Measurements from ENCODE around the gene TMEM50B.

The TMEM50B gene

DNA sequence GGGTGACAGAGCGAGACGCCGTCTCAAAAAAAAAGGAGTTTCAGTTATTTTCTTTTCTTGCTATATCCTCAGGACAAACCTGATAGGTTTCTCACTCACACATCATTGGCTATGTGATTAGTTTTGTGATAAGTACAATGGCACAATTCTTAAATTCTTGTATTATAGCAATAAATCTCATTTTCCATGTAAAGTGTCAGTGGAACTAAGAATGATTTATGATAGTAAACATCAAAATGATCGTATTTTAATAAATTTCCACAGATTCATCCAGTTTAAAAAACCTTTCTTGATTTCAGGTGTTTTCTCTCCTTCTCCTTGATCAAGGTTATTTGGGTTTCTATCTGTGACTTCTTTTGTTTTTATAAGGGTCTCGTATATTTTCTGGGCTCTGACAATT lies 8.2 kb upstream of the TMEM50B start:
- no peak for DNase-seq
- peaks cover 14% of the 10 kb centered on the region for H3K4me1 Mint-ChIP-seq
- no peak overlapping the region for H3K4me3 Mint-ChIP-seq
- peaks cover 3% of the 10 kb centered on the region for H3K27me3 Mint-ChIP-seq (ENCODE audit: low read depth, poor library complexity)
- TF ChIP-seq, protein P1, sequence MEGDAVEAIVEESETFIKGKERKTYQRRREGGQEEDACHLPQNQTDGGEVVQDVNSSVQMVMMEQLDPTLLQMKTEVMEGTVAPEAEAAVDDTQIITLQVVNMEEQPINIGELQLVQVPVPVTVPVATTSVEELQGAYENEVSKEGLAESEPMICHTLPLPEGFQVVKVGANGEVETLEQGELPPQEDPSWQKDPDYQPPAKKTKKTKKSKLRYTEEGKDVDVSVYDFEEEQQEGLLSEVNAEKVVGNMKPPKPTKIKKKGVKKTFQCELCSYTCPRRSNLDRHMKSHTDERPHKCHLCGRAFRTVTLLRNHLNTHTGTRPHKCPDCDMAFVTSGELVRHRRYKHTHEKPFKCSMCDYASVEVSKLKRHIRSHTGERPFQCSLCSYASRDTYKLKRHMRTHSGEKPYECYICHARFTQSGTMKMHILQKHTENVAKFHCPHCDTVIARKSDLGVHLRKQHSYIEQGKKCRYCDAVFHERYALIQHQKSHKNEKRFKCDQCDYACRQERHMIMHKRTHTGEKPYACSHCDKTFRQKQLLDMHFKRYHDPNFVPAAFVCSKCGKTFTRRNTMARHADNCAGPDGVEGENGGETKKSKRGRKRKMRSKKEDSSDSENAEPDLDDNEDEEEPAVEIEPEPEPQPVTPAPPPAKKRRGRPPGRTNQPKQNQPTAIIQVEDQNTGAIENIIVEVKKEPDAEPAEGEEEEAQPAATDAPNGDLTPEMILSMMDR (IDR thresholded peaks at IDR 0.05), result no peak
- peaks cover 13% of the 10 kb centered on the region for H3K36me3 Mint-ChIP-seq (ENCODE audit: low read depth)
- no peaks in the 10 kb centered on the region for H3K9me3 Mint-ChIP-seq
- no peak overlapping the region for H3K27ac Mint-ChIP-seq

DNA sequence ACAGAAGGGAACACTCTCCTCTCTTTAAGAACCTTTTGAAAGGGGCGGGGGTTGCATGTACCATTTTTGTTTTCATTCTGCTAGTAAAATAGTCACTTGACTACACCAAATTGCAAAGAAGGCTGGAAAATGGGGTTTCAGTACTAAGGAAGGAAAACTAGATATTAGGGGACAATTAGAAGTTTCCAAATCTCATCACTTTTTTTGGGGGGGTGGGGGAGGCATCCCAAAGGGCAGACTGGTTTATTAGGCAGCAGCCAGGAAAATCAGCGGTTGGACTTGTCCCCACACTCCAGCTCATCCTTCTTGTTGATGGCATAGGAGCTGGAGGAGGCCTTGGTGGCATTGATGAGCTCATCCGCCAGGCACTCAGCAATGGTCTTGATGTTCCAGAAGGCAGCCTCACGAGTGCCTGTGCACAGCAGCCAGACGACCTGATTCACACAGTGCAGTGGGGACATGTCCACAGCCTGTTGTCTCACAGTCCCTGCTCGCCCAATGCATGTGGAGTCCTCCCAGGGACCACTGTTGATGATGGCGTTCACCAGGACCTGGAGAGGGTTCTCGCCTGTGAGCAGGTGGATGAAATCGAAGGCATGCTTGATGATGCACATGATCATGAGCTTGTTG lies 1.7 kb upstream of the TMEM50B start:
- DNase-seq, result no peak
- peak overlapping the region; percentile 90 for H3K4me3 Mint-ChIP-seq
- H3K27ac Mint-ChIP-seq, result no peak overlapping the region
- H3K4me1 Mint-ChIP-seq, result peaks cover 23% of the 10 kb centered on the region
- H3K27me3 Mint-ChIP-seq (ENCODE audit: low read depth, poor library complexity), result peaks cover 18% of the 10 kb centered on the region
- H3K9me3 Mint-ChIP-seq, result no peaks in the 10 kb centered on the region
- peaks cover 7% of the 10 kb centered on the region for H3K36me3 Mint-ChIP-seq (ENCODE audit: low read depth)
- TF ChIP-seq, protein P1 (IDR thresholded peaks at IDR 0.05), result no peak

DNA sequence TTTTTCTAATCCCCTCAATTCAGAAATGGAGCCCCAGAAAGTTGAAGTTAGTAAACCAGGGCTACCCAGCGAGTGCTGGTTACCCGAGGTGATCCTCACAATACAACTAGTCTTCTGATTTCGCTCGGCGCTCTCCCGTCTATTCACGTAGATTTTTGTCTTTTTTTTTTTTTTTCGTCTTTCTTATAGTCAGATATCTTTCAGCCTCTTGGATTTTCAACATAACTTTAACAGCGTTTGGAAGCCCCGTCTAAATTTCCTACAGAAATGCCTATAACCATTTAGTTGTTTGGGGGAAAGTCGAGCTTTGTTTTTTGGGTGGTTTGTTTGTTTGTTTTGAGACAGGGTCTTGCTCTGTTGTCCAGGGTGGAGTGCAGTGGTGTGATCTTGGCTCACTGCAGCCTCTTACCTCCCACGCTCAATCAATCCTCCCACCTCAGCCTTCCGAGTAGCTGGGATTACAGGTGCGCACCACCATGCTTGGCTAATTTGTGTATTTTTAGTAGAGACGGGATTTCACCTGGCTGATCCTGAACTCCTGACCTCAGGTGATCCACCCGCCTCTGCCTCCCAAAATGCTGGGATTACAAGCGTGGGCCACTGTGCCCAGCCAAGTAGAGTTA lies 818 bp upstream of the TMEM50B start:
- TF ChIP-seq, protein P1 (IDR thresholded peaks at IDR 0.05), result peak; percentile 4
- Mint-ChIP-seq H3K36me3 (ENCODE audit: low read depth) (peaks cover 7% of the 10 kb centered on the region), H3K27me3 (ENCODE audit: low read depth, poor library complexity) (peaks cover 15% of the 10 kb centered on the region), H3K9me3 (no peaks in the 10 kb centered on the region), H3K4me3 (peak overlapping the region; percentile 90), H3K4me1 (peaks cover 23% of the 10 kb centered on the region), H3K27ac (peak overlapping the region; percentile 95)
- DNase-seq, result no peak

DNA sequence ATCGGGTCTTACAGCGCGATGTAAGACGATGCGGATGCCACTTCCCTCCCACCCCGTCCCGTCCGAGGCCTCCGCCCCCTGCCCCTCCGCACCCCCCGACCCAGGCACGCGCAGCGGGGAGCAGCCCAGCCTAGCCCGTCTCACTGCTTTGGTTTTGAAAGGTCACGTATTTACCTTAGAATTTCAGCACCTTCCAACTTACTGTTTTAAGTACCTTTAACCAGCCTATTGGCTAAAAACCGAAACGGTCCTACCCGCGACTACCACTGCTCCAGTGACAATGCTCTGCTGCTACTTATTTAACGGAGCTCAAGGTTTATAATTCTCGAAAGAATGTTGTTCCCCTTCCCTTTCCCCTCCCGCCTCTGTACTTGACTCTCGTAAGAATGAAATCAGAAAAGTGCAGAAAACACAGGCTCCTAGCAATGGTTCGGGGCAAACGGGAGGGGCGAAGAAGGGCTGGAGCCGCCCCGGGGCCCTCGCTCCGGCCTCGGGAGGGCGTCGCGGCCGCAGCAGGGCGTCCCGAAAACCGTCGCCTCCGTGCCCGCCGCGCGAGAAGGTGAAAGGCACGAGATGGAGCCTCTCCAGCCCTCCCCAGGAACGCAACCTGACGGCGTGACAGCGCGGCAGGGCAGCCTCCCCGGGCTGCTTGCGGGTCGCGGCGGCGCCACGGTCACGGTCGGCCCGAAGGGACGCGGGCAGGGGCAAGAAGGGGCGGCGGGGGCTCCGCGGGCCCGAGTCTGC lies 667 bp downstream of the TMEM50B start:
- Mint-ChIP-seq H3K4me3 (peak overlapping the region; percentile 89), H3K36me3 (ENCODE audit: low read depth) (peaks cover 7% of the 10 kb centered on the region), H3K27me3 (ENCODE audit: low read depth, poor library complexity) (peaks cover 15% of the 10 kb centered on the region), H3K9me3 (no peaks in the 10 kb centered on the region), H3K27ac (peak overlapping the region; percentile 69), H3K4me1 (peaks cover 23% of the 10 kb centered on the region)
- DNase-seq, result peak; percentile 63
- TF ChIP-seq, protein P1 (IDR thresholded peaks at IDR 0.05), result no peak

DNA sequence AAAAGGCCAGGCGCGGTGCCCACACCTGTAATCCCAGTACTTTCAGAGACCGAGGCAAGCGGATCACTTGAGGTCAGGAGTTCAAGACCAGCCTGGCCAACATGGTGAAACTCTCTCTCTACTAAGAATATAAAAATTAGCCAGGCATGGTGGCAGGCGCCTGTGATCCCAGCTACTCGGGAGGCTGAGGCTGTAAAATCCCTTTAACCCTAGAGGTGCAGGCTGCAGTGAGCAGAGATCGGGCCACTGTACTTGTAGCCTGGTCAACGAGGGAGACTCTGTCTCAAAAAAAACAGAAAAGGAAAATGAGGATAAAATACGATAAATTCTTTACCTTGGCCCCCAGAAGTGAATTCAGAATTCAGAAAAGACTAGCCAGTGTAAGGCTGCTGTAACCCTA lies 1.6 kb downstream of the TMEM50B start:
- H3K4me1 Mint-ChIP-seq, result peaks cover 23% of the 10 kb centered on the region
- peaks cover 14% of the 10 kb centered on the region for H3K36me3 Mint-ChIP-seq (ENCODE audit: low read depth)
- peaks cover 7% of the 10 kb centered on the region for H3K9me3 Mint-ChIP-seq
- H3K27me3 Mint-ChIP-seq (ENCODE audit: low read depth, poor library complexity), result peaks cover 15% of the 10 kb centered on the region
- H3K4me3 Mint-ChIP-seq, result peak overlapping the region; percentile 89
- TF ChIP-seq, protein P1 (IDR thresholded peaks at IDR 0.05), result no peak
- no peak for DNase-seq
- H3K27ac Mint-ChIP-seq, result no peak overlapping the region

All from nephron progenitor cell (in vitro differentiated cells).